Measurements from ENCODE around the gene PSME4. TPM values are rescaled to one million over a fixed set of nuclear protein-coding genes. Genes with fewer than 3 reads are reported as not detected.

PSME4 gene
- total RNA-seq, 4 donors from 2014 or later = 20.0 to 94.5 (median 78.8) TPM

- H3K27me3 ChIP-seq = no peaks in the 10 kb centered on the region
- no peak overlapping the region for H3K4me3 ChIP-seq
- H3K9me3 ChIP-seq = no peaks in the 10 kb centered on the region
- TF ChIP-seq CTCF (IDR thresholded peaks at IDR 0.05) (no peak), POLR2A (IDR thresholded peaks at IDR 0.05) (no peak)
- no peak for DNase-seq
- H3K27ac ChIP-seq = no peak overlapping the region
- intact Hi-C loops (cut with DNase I; ENCODE audit: low total_unique reads) = no loop called here
- no peaks in the 10 kb centered on the region for H3K4me1 ChIP-seq
- H3K36me3 ChIP-seq = no peaks in the 10 kb centered on the region
Measured at GRCh38 chr2:53880756-53881155, 90.0 kb downstream of the PSME4 start.

- H3K36me3 ChIP-seq = no peaks in the 10 kb centered on the region
- no peaks in the 10 kb centered on the region for H3K27me3 ChIP-seq
- H3K4me1 ChIP-seq = no peaks in the 10 kb centered on the region
- H3K4me3 ChIP-seq = no peak overlapping the region
- H3K27ac ChIP-seq = no peak overlapping the region
- no peak for DNase-seq
- TF ChIP-seq CTCF (IDR thresholded peaks at IDR 0.05) = no peak
- TF ChIP-seq POLR2A (IDR thresholded peaks at IDR 0.05) = no peak
- H3K9me3 ChIP-seq = no peaks in the 10 kb centered on the region
- intact Hi-C loops (cut with DNase I; ENCODE audit: low total_unique reads) = no loop called here
Measured at GRCh38 chr2:53877556-53877955, 93.2 kb downstream of the PSME4 start.

GRCh38 chr2:53877112-53877511 is 93.7 kb downstream of the PSME4 start:
- no peak for TF ChIP-seq POLR2A (IDR thresholded peaks at IDR 0.05)
- TF ChIP-seq CTCF (IDR thresholded peaks at IDR 0.05) = no peak
- intact Hi-C loops (cut with DNase I; ENCODE audit: low total_unique reads) = no loop called here
- H3K27me3 ChIP-seq = no peaks in the 10 kb centered on the region
- H3K36me3 ChIP-seq = no peaks in the 10 kb centered on the region
- no peak overlapping the region for H3K4me3 ChIP-seq
- no peak for DNase-seq
- H3K4me1 ChIP-seq = no peaks in the 10 kb centered on the region
- H3K27ac ChIP-seq = no peak overlapping the region
- H3K9me3 ChIP-seq = no peaks in the 10 kb centered on the region

- Histone ChIP-seq H3K9me3 (no peaks in the 10 kb centered on the region), H3K4me1 (no peaks in the 10 kb centered on the region), H3K27me3 (no peaks in the 10 kb centered on the region), H3K4me3 (no peak overlapping the region), H3K27ac (no peak overlapping the region), H3K36me3 (no peaks in the 10 kb centered on the region)
- no peak for DNase-seq
- intact Hi-C loops (cut with DNase I; ENCODE audit: low total_unique reads) = no loop called here
- TF ChIP-seq CTCF (IDR thresholded peaks at IDR 0.05) = no peak
- TF ChIP-seq POLR2A (IDR thresholded peaks at IDR 0.05) = no peak
Measured at GRCh38 chr2:53874401-53874950, 96.3 kb downstream of the PSME4 start.

GRCh38 chr2:53867773-53868172 is 103.0 kb downstream of the PSME4 start:
- Histone ChIP-seq H3K27ac (no peak overlapping the region), H3K4me1 (no peaks in the 10 kb centered on the region), H3K9me3 (no peaks in the 10 kb centered on the region), H3K36me3 (no peaks in the 10 kb centered on the region), H3K4me3 (no peak overlapping the region), H3K27me3 (no peaks in the 10 kb centered on the region)
- no peak for TF ChIP-seq POLR2A (IDR thresholded peaks at IDR 0.05)
- TF ChIP-seq CTCF (IDR thresholded peaks at IDR 0.05) = no peak
- DNase-seq = no peak
- intact Hi-C loops (cut with DNase I; ENCODE audit: low total_unique reads) = no loop called here
